Neutrophil (primary cell): ENCODE data around the gene GOLGA7B.

Experiments used
- H3K27ac ChIP-seq: fragments of 200-600 bp; sonication (generic); 2 replicates; pipeline ENCODE4 v1.5.1; 2016; ENCODE audit warnings: mild to moderate bottlenecking, moderate library complexity
- H3K27me3 ChIP-seq: fragments of 200-600 bp; sonication (generic); 2 replicates; pipeline ENCODE4 v1.6.0; 2016; ENCODE audit warnings: mild to moderate bottlenecking
- H3K36me3 ChIP-seq: fragments of 200-600 bp; sonication (generic); 2 replicates; pipeline ENCODE4 v1.5.1; 2017
- H3K4me1 ChIP-seq, 2 experiments: fragments of 200-600 bp in 1 of 2; sonication (generic) in 1 of 2; 1 replicate in 1 of 2; 2 replicates in 1 of 2; pipeline versions ENCODE4 v1.5.1 to v1.6.1; 2013 to 2016; ENCODE audit warnings: low read depth in 1 of 2, low read length in 1 of 2, mild to moderate bottlenecking in 1 of 2, moderate library complexity in 1 of 2; ENCODE audit not compliant: control insufficient read depth in 1 of 2, insufficient read depth in 1 of 2
- H3K4me3 ChIP-seq, 2 experiments: fragments of 200-600 bp in 1 of 2; sonication (generic) in 1 of 2; 1 replicate in 1 of 2; 2 replicates in 1 of 2; pipeline ENCODE4 v1.5.1; 2013 to 2016; ENCODE audit warnings: low read depth in 1 of 2, low read length in 1 of 2, mild to moderate bottlenecking in 1 of 2, moderate library complexity in 1 of 2
- H3K9me3 ChIP-seq: fragments of 200-600 bp; sonication (generic); 2 replicates; pipeline ENCODE4 v1.5.1; 2016
- CTCF ChIP-seq: fragments of 200-600 bp; sonication (generic); IDR thresholded peaks from 2 replicates; pipeline ENCODE4 v1.5.1; 2016; ENCODE audit warnings: antibody characterized with exemption

The GOLGA7B gene

GRCh38 chr10:97844678-97845077 lies 5.0 kb upstream of the GOLGA7B start:
- Histone ChIP-seq H3K27ac (no peak overlapping the region), H3K4me1 (no peaks in the 10 kb centered on the region), H3K4me3 (no peak overlapping the region), H3K36me3 (no peaks in the 10 kb centered on the region), H3K27me3 (peaks cover 84% of the 10 kb centered on the region), H3K9me3 (no peaks in the 10 kb centered on the region)
- no peak for TF ChIP-seq CTCF

- peak overlapping the region; percentile 44 to 55 for H3K4me3 ChIP-seq
- H3K27ac ChIP-seq: no peak overlapping the region
- H3K27me3 ChIP-seq: peaks cover 100% of the 10 kb centered on the region
- no peaks in the 10 kb centered on the region for H3K36me3 ChIP-seq
- no peaks in the 10 kb centered on the region for H3K9me3 ChIP-seq
- H3K4me1 ChIP-seq: peaks cover 0 to 3% of the 10 kb centered on the region in 2 experiments
- TF ChIP-seq CTCF: no peak
These were observed 448 bp upstream of the GOLGA7B start for GRCh38 chr10:97849103-97849686.

GRCh38 chr10:97850446-97850845 lies 803 bp downstream of the GOLGA7B start:
- Histone ChIP-seq H3K27ac (no peak overlapping the region), H3K4me1 (peaks cover 0 to 3% of the 10 kb centered on the region in 2 experiments), H3K36me3 (no peaks in the 10 kb centered on the region), H3K9me3 (no peaks in the 10 kb centered on the region), H3K4me3 (no peak overlapping the region), H3K27me3 (peaks cover 98% of the 10 kb centered on the region)
- no peak for TF ChIP-seq CTCF

GRCh38 chr10:97851341-97852001 lies 1.8 kb downstream of the GOLGA7B start:
- no peaks in the 10 kb centered on the region for H3K9me3 ChIP-seq
- H3K4me3 ChIP-seq: no peak overlapping the region
- peaks cover 96% of the 10 kb centered on the region for H3K27me3 ChIP-seq
- no peak for TF ChIP-seq CTCF
- H3K4me1 ChIP-seq: peaks cover 0 to 3% of the 10 kb centered on the region in 2 experiments
- no peaks in the 10 kb centered on the region for H3K36me3 ChIP-seq
- H3K27ac ChIP-seq: no peak overlapping the region

- H3K4me3 ChIP-seq: no peak overlapping the region
- no peak for TF ChIP-seq CTCF
- peaks cover 90% of the 10 kb centered on the region for H3K27me3 ChIP-seq
- H3K36me3 ChIP-seq: no peaks in the 10 kb centered on the region
- H3K27ac ChIP-seq: no peak overlapping the region
- H3K4me1 ChIP-seq: peaks cover 0 to 3% of the 10 kb centered on the region in 2 experiments
- no peaks in the 10 kb centered on the region for H3K9me3 ChIP-seq
These were observed 2.6 kb downstream of the GOLGA7B start for GRCh38 chr10:97852277-97852676.
